Epithelial cell of prostate (primary cell): ENCODE results near the gene TNRC18.

Experiments
- DNase-seq: peaks from one replicate; pipeline ENCODE4 v3.0.0-alpha.2; 2011; ENCODE audit warnings: low read depth, low spot score
- H3K27ac ChIP-seq: fragments of 450-650 bp; 2 replicates; pipeline ENCODE4 v1.5.1; 2017; ENCODE audit warnings: mild to moderate bottlenecking

TNRC18 gene

GRCh38 chr7:5406957-5407945 lies 16.4 kb downstream of the TNRC18 start:
- H3K27ac ChIP-seq: no peak overlapping the region
- DNase-seq: no peak

GRCh38 chr7:5404421-5404826 lies 19.2 kb downstream of the TNRC18 start:
- DNase-seq: no peak

GRCh38 chr7:5403442-5403841 lies 20.2 kb downstream of the TNRC18 start:
- DNase-seq: no peak
- no peak overlapping the region for H3K27ac ChIP-seq

More at GRCh38 chr7:5404421-5404826, 19.2 kb downstream of the TNRC18 start:
- H3K27ac ChIP-seq: no peak overlapping the region

GRCh38 chr7:5397736-5398135 lies 25.9 kb downstream of the TNRC18 start:
- peak overlapping the region; percentile 93 for H3K27ac ChIP-seq
- DNase-seq: no peak

- DNase-seq: peak; percentile 90
- peak overlapping the region; percentile 93 for H3K27ac ChIP-seq
Measured at GRCh38 chr7:5396999-5397663, 26.5 kb downstream of the TNRC18 start.

- no peak for DNase-seq
- H3K27ac ChIP-seq: peak overlapping the region; percentile 93
Measured at GRCh38 chr7:5396542-5396941, 27.1 kb downstream of the TNRC18 start.

GRCh38 chr7:5395246-5395645 lies 28.4 kb downstream of the TNRC18 start:
- no peak for DNase-seq
- no peak overlapping the region for H3K27ac ChIP-seq

GRCh38 chr7:5394264-5395105 lies 29.1 kb downstream of the TNRC18 start:
- DNase-seq: no peak
- no peak overlapping the region for H3K27ac ChIP-seq

GRCh38 chr7:5393748-5394147 lies 29.9 kb downstream of the TNRC18 start:
- no peak overlapping the region for H3K27ac ChIP-seq
- DNase-seq: no peak

GRCh38 chr7:5393328-5393727 lies 30.3 kb downstream of the TNRC18 start:
- H3K27ac ChIP-seq: no peak overlapping the region
- no peak for DNase-seq

- no peak overlapping the region for H3K27ac ChIP-seq
- no peak for DNase-seq
Measured at GRCh38 chr7:5390918-5391317, 32.7 kb downstream of the TNRC18 start.

GRCh38 chr7:5388905-5389433 lies 34.7 kb downstream of the TNRC18 start:
- DNase-seq: no peak
- H3K27ac ChIP-seq: no peak overlapping the region

- no peak overlapping the region for H3K27ac ChIP-seq
Measured at GRCh38 chr7:5388273-5388901, 35.2 kb downstream of the TNRC18 start.

GRCh38 chr7:5387711-5388245 lies 35.9 kb downstream of the TNRC18 start:
- no peak for DNase-seq

More at GRCh38 chr7:5388273-5388901, 35.2 kb downstream of the TNRC18 start:
- no peak for DNase-seq

GRCh38 chr7:5384618-5385017 lies 39.0 kb downstream of the TNRC18 start:
- DNase-seq: no peak
- no peak overlapping the region for H3K27ac ChIP-seq

More at GRCh38 chr7:5387711-5388245, 35.9 kb downstream of the TNRC18 start:
- no peak overlapping the region for H3K27ac ChIP-seq

- no peak overlapping the region for H3K27ac ChIP-seq
Measured at GRCh38 chr7:5383314-5384098, 40.1 kb downstream of the TNRC18 start.

GRCh38 chr7:5382281-5382892 lies 41.2 kb downstream of the TNRC18 start:
- H3K27ac ChIP-seq: no peak overlapping the region
- DNase-seq: no peak

More at GRCh38 chr7:5383314-5384098, 40.1 kb downstream of the TNRC18 start:
- DNase-seq: no peak
